Measurements from ENCODE around the gene MEIS2.

The MEIS2 gene

GRCh38 chr15:36965570-36966342, 134.6 kb downstream of the MEIS2 start:
- no peak for TF ChIP-seq CTCF (IDR thresholded peaks at IDR 0.05; ENCODE audit: low read depth, low read length)
- DNase-seq (ENCODE audit: low read depth in 2 of 2): peak in 1 of 2 donors; percentile 69
- no peak overlapping the region for H3K4me3 ChIP-seq (replicated peaks in 1 of 2; ENCODE audit: low read depth in 2 of 2, low read length in 2 of 2)

GRCh38 chr15:36964626-36965025, 135.7 kb downstream of the MEIS2 start:
- TF ChIP-seq CTCF (IDR thresholded peaks at IDR 0.05; ENCODE audit: low read depth, low read length): no peak
- H3K4me3 ChIP-seq (replicated peaks in 1 of 2; ENCODE audit: low read depth in 2 of 2, low read length in 2 of 2): no peak overlapping the region
- DNase-seq (ENCODE audit: low read depth in 2 of 2): no peak

- no peak overlapping the region for H3K4me3 ChIP-seq (replicated peaks in 1 of 2; ENCODE audit: low read depth in 2 of 2, low read length in 2 of 2)
- DNase-seq (ENCODE audit: low read depth in 2 of 2): peak; percentile 27 to 36
- no peak for TF ChIP-seq CTCF (IDR thresholded peaks at IDR 0.05; ENCODE audit: low read depth, low read length)
Measured at GRCh38 chr15:36961956-36962355, 138.4 kb downstream of the MEIS2 start.

GRCh38 chr15:36960947-36961227, 139.5 kb downstream of the MEIS2 start:
- no peak overlapping the region for H3K4me3 ChIP-seq (replicated peaks in 1 of 2; ENCODE audit: low read depth in 2 of 2, low read length in 2 of 2)
- no peak for TF ChIP-seq CTCF (IDR thresholded peaks at IDR 0.05; ENCODE audit: low read depth, low read length)
- no peak for DNase-seq (ENCODE audit: low read depth in 2 of 2)

- DNase-seq (ENCODE audit: low read depth in 2 of 2): no peak
- H3K4me3 ChIP-seq (replicated peaks in 1 of 2; ENCODE audit: low read depth in 2 of 2, low read length in 2 of 2): no peak overlapping the region
- TF ChIP-seq CTCF (IDR thresholded peaks at IDR 0.05; ENCODE audit: low read depth, low read length): no peak
Measured at GRCh38 chr15:36960179-36960946, 140.0 kb downstream of the MEIS2 start.

GRCh38 chr15:36959746-36960145, 140.6 kb downstream of the MEIS2 start:
- TF ChIP-seq CTCF (IDR thresholded peaks at IDR 0.05; ENCODE audit: low read depth, low read length): no peak
- H3K4me3 ChIP-seq (replicated peaks in 1 of 2; ENCODE audit: low read depth in 2 of 2, low read length in 2 of 2): no peak overlapping the region
- DNase-seq (ENCODE audit: low read depth in 2 of 2): no peak
